Measurements from ENCODE around the gene LRR1. TPM values are rescaled to one million over a fixed set of nuclear protein-coding genes. Genes with fewer than 3 reads are reported as not detected.

LRR1 gene, protein sequence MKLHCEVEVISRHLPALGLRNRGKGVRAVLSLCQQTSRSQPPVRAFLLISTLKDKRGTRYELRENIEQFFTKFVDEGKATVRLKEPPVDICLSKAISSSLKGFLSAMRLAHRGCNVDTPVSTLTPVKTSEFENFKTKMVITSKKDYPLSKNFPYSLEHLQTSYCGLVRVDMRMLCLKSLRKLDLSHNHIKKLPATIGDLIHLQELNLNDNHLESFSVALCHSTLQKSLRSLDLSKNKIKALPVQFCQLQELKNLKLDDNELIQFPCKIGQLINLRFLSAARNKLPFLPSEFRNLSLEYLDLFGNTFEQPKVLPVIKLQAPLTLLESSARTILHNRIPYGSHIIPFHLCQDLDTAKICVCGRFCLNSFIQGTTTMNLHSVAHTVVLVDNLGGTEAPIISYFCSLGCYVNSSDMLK
- polyA plus RNA-seq (2012; ENCODE audit: insufficient read depth, insufficient read length) = 62.2 TPM

DNA sequence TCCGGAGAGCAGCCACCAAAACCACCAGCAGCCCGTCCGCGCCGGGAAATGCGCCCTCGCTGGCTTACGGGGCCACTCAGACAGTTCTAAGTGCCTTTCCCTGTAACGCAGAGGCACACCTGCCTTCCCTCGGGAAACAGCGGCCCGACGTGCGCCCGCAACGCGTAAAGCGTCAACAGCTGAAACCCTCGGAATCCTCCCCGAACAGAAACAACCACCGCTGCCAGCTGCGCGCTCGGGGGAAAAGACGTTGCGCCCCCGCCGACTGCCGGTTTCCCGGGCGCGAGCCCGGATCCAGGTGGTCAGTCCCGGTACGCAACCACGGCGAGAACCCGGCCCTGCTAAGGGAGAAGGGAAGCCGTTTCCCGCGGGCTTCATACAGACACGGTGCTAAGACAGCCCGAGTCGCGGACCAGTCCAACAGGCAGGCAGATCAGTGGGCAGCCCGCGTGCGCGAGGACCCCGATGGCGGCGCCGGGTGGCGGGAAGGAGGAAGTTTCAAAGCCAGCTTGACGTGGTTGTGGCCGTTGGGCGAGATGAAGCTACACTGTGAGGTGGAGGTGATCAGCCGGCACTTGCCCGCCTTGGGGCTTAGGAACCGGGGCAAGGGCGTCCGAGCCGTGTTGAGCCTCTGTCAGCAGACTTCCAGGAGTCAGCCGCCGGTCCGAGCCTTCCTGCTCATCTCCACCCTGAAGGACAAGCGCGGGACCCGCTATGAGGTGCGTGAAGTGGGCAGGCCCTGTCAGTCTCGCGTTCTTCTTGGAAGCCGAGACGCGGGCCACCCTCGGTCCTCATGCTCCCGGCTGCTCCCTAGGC, at the start of gene LRR1:
Gene LRR1, plus strand, starts transcription at position 456 of the 816 bp plus-strand sequence. Its CDS starts 81 bp downstream, at position 537.
- DNase-seq (ENCODE audit: low read depth, low spot score) = peak; percentile 83
- H3K4me3 ChIP-seq (ENCODE audit: low read length) = peak within 1 kb of the TSS; percentile 98

GRCh38 chr14:49549446-49549845, 49.3 kb upstream of the LRR1 start:
- no peak overlapping the region for H3K4me3 ChIP-seq (ENCODE audit: low read length)

GRCh38 chr14:49549881-49550280, 48.9 kb upstream of the LRR1 start:
- no peak overlapping the region for H3K4me3 ChIP-seq (ENCODE audit: low read length)
- DNase-seq (ENCODE audit: low read depth, low spot score) = no peak

More at GRCh38 chr14:49549446-49549845, 49.3 kb upstream of the LRR1 start:
- no peak for DNase-seq (ENCODE audit: low read depth, low spot score)

DNA sequence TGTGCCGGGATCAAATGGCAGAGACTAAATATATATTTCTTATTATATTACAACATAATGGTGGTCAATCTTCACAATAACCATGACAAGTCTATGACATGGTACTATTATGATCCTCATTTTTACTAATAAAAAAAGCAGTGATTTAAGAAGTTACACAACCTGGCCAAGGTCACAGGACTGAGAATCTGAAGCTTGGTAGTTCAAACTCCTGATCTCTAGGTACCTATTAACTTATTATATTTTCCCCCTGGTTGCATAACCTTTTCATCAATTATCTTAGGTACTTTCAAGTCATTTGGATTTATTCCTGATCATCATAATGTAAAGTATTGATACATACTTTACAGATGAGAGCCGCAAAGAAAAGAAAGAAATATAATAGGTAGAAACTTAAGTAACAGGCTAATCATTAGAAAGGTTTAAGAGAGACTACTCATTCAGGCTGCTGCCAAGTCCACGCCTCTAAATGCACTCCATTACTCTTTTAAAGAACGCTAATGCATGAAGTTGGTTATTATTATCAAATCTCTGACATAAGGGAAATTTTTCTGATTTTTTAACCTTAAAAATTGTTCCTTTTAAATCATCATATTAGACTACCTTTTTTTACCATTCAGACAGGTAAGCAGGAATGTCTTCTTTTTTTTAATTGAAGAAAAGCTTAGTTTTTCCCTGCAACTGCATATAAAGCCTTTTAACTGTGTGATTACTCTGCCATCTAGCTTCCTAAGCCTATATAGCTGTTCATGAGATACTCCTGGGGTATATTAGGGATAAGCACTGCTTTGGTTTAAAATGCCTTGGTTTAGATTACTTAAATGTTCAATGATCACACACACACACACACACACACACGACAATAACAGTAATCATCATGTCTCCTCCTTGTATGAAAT, 48.2 kb upstream of the LRR1 start:
- peak; percentile 10 for DNase-seq (ENCODE audit: low read depth, low spot score)
- no peak overlapping the region for H3K4me3 ChIP-seq (ENCODE audit: low read length)

GRCh38 chr14:49551569-49551968, 47.2 kb upstream of the LRR1 start:
- no peak overlapping the region for H3K4me3 ChIP-seq (ENCODE audit: low read length)
- DNase-seq (ENCODE audit: low read depth, low spot score) = no peak

GRCh38 chr14:49553106-49553505, 45.6 kb upstream of the LRR1 start:
- no peak overlapping the region for H3K4me3 ChIP-seq (ENCODE audit: low read length)
- DNase-seq (ENCODE audit: low read depth, low spot score) = no peak

DNA sequence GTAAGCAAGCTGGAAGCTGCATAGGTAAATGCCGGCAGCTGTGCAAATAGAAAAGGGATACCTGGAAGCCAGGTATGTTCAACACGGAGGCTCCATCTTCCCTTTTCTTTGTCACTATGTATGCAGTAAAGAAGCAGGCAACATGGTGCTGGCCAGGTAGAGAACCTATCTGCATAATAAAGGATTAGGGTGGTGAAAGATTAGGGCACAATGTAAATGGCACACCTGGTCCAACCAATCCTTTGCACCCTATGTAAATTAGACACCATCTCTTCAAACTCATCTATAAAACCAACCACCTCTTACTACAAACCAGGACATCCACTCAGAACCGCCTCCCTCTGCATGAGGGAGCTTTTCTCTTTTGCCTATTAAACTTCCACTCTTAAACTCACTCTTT, 44.8 kb upstream of the LRR1 start:
- H3K4me3 ChIP-seq (ENCODE audit: low read length) = no peak overlapping the region
- DNase-seq (ENCODE audit: low read depth, low spot score) = no peak

DNA sequence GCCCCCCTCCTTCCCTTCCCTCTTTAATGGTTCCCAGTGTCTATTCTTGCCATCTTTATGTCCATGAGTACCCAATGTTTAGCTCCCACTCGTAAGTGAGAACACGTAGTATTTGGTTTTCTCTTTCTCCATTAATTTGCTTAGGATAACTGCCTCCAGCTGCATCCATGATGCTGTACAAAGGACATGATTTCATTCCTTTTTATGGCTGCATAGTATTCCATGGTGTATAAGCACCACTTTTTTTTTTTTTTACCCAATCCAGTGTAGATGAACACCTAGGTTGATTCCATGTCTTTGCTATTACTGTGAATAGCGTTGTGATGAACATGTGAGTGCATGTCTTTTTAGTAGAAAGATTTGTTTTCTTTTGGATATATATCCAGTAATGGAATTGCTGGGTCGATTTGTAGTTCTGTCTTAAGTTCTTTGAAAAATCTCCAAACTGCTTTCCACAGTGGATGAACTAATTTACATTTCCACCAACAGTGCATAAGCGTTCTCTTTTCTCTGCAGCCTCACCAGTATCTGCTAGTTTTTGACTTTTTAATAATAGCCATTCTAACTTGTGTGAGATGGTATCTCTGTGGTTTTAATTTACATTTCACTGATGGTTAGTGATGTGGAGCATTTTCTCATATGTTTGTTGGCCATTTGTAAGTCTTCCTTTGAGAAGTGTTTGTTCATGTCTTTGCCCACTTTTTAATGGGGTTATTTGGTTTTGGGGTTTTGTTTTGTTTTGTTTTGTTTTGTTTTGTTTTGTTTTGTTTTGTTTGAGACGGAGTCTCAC, 38.6 kb upstream of the LRR1 start:
- no peak for DNase-seq (ENCODE audit: low read depth, low spot score)

DNA sequence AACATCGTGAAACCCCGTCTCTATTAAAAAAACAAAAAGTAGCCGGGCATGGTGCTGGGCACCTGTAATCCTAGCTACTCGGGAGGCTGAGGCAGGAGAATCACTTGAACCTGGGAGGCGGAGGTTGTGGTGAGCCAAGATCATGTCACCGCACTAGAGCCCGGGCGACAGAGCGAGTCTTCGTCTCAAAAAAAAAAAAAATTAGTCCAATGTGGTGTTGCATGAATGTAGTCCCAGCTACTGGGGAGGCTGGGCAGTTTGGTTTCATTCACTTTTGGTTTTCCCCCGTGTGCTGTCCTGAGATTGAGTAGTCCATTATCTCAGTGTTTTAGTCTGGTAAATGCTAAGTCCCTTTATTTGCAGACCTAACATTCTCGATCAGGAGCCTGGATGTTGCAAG, 32.0 kb upstream of the LRR1 start:
- H3K4me3 ChIP-seq (ENCODE audit: low read length) = no peak overlapping the region
- DNase-seq (ENCODE audit: low read depth, low spot score) = no peak

More for the DNA sequence above, 38.6 kb upstream of the LRR1 start:
- H3K4me3 ChIP-seq (ENCODE audit: low read length) = no peak overlapping the region

DNA sequence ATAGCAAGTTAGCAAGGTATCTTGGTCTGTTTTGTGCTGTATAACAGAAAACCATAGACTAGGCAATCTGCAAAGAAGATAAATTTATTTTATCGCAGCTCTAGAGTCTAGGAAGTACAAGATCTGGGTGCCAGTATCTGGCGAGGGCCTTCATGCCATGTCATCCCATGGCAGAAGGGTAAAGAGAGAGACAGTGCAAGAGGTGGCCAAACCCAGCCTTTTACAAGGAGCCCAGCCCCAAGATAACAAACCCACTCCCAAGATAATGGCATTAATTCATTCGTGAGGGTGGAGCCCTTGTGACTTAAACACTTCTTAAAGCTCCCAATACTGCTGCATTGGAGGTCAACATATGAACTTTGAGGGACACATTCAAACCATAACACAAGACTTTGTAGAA, 29.5 kb upstream of the LRR1 start:
- no peak overlapping the region for H3K4me3 ChIP-seq (ENCODE audit: low read length)
- no peak for DNase-seq (ENCODE audit: low read depth, low spot score)

DNA sequence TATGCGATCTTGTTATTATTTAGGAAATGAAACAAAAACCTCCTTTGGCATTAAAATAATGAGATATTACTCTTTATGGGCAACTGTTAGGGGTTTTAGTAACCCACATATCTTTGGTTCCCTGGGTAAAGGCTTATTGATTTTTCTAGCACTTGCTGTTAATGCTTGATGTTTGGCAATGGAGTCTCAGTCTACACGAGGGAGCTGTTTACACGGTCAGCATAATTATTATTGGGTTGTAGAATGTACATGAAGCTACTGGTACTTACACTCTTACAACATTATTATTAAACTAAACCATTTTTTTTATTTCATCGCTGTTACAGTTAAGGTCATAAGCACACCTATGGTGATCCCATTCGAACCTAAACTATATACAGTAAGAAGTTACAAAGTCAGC, 24.7 kb upstream of the LRR1 start:
- no peak for DNase-seq (ENCODE audit: low read depth, low spot score)
- no peak overlapping the region for H3K4me3 ChIP-seq (ENCODE audit: low read length)

DNA sequence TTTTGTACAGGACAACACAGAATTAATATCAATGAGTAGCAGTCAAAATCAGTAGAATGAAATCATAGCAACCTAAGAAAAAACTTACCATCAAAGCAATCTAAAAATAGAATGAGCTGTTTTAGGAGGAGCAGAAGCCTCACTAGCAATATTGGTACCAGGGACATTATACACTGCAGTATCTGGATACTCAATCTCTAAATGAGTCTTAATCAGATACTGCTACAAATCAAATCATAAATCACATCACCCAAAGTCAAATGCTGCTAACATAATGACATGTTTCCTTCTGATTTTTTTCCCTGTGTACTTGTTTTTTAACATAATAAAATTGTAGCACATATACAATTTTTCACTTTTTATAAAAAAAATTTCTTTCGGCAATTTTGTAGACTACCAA, 20.6 kb upstream of the LRR1 start:
- H3K4me3 ChIP-seq (ENCODE audit: low read length) = no peak overlapping the region
- no peak for DNase-seq (ENCODE audit: low read depth, low spot score)

- DNase-seq (ENCODE audit: low read depth, low spot score) = no peak
- H3K4me3 ChIP-seq (ENCODE audit: low read length) = no peak overlapping the region
Observed at GRCh38 chr14:49579841-49580240, 18.9 kb upstream of the LRR1 start.

- no peak overlapping the region for H3K4me3 ChIP-seq (ENCODE audit: low read length)
- no peak for DNase-seq (ENCODE audit: low read depth, low spot score)
Observed at GRCh38 chr14:49581209-49582112, 17.3 kb upstream of the LRR1 start.

DNA sequence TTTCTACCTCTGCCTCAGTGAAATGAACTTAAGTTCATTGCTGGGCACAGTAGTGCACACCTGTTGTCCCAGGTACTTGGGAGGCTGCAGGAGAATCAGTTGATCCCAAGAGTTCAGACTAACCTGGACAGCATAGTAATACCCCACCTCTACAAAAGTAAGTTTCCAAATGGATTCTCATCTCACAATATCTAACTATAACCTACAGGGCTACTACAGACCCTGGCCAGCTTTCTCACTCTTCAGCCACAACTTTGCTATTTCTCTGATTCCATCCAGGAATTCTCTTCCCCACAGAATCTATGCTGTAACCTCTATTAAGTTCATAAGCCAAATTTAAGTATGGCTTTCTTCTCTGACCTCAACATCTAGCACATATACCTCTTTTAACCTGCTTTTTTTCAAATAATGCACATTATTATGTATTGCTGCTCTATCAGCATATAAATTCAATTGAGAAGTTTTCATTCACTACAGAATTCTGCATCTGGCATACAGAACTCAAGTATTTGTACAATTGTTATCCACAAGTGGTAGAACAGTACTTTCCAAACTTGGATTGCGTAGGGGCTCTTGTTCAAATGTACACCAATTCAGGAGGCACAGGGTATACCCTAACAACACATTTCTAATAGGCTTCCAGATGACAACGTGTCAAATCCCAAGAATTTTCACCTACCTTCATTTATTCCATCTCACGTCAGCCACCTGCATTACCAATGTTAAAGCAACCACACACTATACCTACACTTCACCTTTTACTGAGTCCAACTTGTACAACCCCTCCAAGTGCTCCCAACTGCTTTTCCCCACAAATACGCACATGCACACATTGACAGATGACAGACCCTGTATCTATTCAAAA, 16.4 kb upstream of the LRR1 start:
- no peak for DNase-seq (ENCODE audit: low read depth, low spot score)
- no peak overlapping the region for H3K4me3 ChIP-seq (ENCODE audit: low read length)

DNA sequence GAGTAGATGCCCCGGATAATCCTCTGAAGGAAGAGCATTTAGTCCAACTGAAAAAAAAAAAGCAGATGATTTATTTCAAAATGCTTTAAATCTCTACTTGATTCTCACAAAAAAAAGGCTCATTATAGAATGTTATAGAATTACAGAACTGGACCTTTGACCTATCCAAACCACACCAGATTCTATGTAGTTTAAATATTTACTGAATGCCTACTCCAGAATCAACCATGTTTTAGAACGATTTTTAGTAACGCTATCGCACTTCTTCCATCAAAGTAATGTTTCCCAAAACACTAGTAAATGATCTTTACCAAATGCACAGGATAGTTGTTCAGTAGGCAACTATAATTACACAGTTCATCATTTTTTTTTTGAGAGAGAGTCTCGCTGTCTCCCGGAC, 15.1 kb upstream of the LRR1 start:
- DNase-seq (ENCODE audit: low read depth, low spot score) = no peak
- no peak overlapping the region for H3K4me3 ChIP-seq (ENCODE audit: low read length)

- H3K4me3 ChIP-seq (ENCODE audit: low read length) = peak overlapping the region; percentile 98
- no peak for DNase-seq (ENCODE audit: low read depth, low spot score)
Observed at GRCh38 chr14:49584058-49584457, 14.7 kb upstream of the LRR1 start.

All from Jurkat, Clone E6-1 (cell line).